ENCODE results near the gene TEX19. TPM values are rescaled to one million over a fixed set of nuclear protein-coding genes. Genes with fewer than 3 reads are reported as not detected.
"Not testable (repeated sequence)": the region's sequence is repeated elsewhere in the genome, so short reads cannot be mapped to it uniquely, and the experiment has no call there.

The TEX19 gene
- total RNA-seq, 6 experiments from 2014 or later = 0.10 to 0.14 TPM; not detected in 4

DNA sequence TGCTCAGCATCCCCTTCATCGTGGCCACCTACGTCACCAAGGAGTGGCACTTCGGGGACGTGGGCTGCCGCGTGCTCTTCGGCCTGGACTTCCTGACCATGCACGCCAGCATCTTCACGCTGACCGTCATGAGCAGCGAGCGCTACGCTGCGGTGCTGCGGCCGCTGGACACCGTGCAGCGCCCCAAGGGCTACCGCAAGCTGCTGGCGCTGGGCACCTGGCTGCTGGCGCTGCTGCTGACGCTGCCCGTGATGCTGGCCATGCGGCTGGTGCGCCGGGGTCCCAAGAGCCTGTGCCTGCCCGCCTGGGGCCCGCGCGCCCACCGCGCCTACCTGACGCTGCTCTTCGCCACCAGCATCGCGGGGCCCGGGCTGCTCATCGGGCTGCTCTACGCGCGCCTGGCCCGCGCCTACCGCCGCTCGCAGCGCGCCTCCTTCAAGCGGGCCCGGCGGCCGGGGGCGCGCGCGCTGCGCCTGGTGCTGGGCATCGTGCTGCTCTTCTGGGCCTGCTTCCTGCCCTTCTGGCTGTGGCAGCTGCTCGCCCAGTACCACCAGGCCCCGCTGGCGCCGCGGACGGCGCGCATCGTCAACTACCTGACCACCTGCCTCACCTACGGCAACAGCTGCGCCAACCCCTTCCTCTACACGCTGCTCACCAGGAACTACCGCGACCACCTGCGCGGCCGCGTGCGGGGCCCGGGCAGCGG lies 15.7 kb downstream of the TEX19 start:
- Mint-ChIP-seq H3K9me3 (no peaks in the 10 kb centered on the region), H3K36me3 (ENCODE audit: low read depth) (no peaks in the 10 kb centered on the region), H3K4me3 (no peak overlapping the region), H3K27ac (no peak overlapping the region), H3K4me1 (ENCODE audit: low read depth) (peaks cover 1% of the 10 kb centered on the region; the same call in 1 of the 2 replicates), H3K27me3 (ENCODE audit: insufficient read depth) (peaks cover 39% of the 10 kb centered on the region)
- DNase-seq = no peak
- TF ChIP-seq, protein P1, sequence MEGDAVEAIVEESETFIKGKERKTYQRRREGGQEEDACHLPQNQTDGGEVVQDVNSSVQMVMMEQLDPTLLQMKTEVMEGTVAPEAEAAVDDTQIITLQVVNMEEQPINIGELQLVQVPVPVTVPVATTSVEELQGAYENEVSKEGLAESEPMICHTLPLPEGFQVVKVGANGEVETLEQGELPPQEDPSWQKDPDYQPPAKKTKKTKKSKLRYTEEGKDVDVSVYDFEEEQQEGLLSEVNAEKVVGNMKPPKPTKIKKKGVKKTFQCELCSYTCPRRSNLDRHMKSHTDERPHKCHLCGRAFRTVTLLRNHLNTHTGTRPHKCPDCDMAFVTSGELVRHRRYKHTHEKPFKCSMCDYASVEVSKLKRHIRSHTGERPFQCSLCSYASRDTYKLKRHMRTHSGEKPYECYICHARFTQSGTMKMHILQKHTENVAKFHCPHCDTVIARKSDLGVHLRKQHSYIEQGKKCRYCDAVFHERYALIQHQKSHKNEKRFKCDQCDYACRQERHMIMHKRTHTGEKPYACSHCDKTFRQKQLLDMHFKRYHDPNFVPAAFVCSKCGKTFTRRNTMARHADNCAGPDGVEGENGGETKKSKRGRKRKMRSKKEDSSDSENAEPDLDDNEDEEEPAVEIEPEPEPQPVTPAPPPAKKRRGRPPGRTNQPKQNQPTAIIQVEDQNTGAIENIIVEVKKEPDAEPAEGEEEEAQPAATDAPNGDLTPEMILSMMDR (IDR thresholded peaks at IDR 0.05) = no peak

DNA sequence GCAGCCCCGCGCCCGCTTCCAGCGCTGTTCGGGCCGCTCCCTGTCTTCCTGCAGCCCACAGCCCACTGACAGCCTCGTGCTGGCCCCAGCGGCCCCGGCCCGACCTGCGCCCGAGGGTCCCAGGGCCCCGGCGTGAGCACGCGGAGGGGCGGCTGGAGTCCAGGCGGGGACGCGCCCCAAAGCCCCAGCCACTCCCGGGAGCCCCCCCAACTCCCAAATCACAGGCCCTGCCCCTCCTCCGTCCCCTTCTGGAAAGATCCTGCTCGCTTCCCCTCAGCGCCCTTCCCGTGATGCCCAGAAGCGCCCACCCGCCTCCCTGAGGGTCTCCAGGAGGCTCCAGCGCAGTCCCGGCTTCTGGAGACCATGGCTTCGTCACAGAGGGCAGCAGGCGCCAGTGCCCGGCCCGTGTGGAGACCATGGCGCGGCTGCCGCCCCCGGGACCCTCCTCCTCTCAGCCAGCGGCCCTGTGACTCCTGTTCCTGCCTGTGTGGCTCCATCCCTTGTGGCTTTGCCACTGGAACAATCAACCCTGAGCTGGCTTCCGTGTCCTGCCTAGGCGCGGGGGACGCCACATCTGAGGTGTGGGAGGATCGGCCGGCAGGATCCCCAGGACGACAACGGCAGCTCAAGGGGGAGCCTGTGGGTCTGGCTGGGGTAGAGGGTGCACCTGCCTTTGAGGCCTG lies 16.5 kb downstream of the TEX19 start:
- Mint-ChIP-seq H3K27ac (no peak overlapping the region), H3K4me1 (ENCODE audit: low read depth) (peaks cover 5% of the 10 kb centered on the region; the same call in 1 of the 2 replicates), H3K36me3 (ENCODE audit: low read depth) (no peaks in the 10 kb centered on the region), H3K27me3 (ENCODE audit: insufficient read depth) (peaks cover 38% of the 10 kb centered on the region), H3K9me3 (no peaks in the 10 kb centered on the region), H3K4me3 (no peak overlapping the region)
- TF ChIP-seq, protein P1 (IDR thresholded peaks at IDR 0.05) = no peak
- DNase-seq = no peak

DNA sequence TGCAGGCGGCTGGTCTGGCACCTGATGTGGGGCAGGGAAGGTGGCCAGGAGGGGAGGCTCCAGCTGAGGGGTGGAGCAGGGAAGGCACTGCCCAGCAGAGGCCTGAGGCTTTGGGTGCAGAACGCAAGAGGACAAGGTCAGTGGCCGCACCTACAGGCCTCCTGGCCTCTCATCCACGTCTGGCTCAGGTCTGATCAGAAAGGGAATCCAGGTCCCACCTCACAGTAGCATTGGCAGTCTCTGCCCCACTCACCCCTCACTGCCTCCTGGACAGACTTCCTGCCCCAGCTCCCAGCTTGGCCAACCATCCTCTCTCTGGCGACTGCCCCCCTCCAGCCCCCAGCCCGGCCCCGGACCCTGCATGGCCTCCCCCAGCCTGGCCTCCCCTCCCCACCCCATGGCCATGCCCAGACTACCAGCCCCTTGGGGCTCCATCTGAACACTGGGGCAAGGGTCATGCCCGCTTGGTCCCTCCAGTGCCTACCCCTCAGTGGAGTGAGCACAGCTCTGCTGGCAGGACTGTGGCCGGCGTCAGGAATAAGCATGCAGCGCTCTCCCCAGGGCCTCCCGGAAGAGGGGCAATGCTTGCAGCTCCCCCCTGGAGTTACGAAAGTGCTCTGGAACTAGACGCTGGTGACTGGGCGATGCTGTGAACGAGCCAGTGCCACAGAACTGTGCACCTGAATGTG lies 17.1 kb downstream of the TEX19 start:
- Mint-ChIP-seq H3K9me3 (no peaks in the 10 kb centered on the region), H3K4me1 (ENCODE audit: low read depth) (peaks cover 9% of the 10 kb centered on the region), H3K4me3 (no peak overlapping the region), H3K27me3 (ENCODE audit: insufficient read depth) (peaks cover 38% of the 10 kb centered on the region), H3K36me3 (ENCODE audit: low read depth) (no peaks in the 10 kb centered on the region), H3K27ac (no peak overlapping the region)
- TF ChIP-seq, protein P1 (IDR thresholded peaks at IDR 0.05) = no peak
- DNase-seq = no peak

DNA sequence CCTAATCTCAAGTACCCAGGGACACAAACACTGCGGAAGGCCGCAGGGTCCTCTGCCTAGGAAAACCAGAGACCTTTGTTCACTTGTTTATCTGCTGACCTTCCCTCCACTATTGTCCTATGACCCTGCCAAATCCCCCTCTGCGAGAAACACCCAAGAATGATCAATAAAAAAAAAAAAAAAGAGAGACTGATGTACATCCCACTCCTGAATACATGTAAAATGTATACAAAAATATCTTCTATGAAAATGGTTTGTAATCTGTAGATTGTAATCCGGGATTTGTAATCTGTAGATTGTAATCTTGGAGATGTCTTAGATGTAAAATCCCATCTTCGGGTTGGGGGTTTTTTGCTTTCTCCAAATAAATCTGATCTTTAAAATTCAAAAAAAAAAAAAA lies 18.2 kb downstream of the TEX19 start:
- H3K4me1 Mint-ChIP-seq (ENCODE audit: low read depth) = peaks cover 12% of the 10 kb centered on the region
- H3K9me3 Mint-ChIP-seq; H3K4me3 Mint-ChIP-seq; DNase-seq; H3K36me3 Mint-ChIP-seq (ENCODE audit: low read depth); H3K27ac Mint-ChIP-seq: not testable (repeated sequence)
- H3K27me3 Mint-ChIP-seq (ENCODE audit: insufficient read depth) = peaks cover 42% of the 10 kb centered on the region

DNA sequence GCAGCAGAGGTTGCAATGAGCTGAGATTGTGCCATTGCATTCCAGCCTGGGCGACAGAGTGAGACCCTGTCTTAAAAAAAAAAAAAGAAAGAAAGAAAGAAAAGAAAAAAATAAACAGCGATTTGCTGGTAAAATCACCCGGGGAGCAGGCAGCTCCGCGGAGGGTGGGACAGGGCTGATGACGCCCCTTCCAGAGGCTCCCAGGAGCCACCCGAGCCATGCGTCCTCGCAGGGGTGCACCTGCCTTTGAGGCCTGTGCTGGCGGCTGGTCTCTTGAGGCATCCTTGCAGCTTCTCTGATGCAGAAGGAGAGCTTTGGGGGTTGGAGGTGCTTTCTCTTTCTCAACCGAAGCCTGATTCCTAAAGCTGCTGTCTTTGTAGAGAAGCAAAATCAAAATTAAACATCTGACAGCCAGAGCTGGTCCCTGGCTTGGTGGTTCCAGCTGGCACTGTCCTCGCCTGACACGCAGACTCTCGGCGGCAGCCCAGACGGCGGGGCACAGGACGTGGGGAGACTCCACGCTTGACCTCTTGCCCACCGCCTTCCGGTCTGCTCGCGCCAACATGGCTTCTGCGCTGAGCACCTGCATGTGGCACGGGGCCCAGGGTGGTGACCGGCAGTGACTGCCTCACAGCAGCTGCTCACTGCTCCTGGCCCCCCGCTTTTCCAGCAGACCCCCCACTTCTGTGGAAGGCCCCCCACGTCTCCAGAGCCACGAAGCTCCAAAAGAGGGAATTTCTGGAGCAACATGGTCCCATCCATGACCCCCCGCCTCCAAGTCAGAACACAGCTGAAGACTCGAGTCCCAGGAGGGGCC lies 19.1 kb downstream of the TEX19 start:
- no peak overlapping the region for H3K27ac Mint-ChIP-seq
- no peak overlapping the region for H3K4me3 Mint-ChIP-seq
- TF ChIP-seq, protein P1 (IDR thresholded peaks at IDR 0.05) = no peak
- peaks cover 34% of the 10 kb centered on the region for H3K27me3 Mint-ChIP-seq (ENCODE audit: insufficient read depth)
- no peaks in the 10 kb centered on the region for H3K36me3 Mint-ChIP-seq (ENCODE audit: low read depth)
- H3K4me1 Mint-ChIP-seq (ENCODE audit: low read depth) = peaks cover 12% of the 10 kb centered on the region
- no peaks in the 10 kb centered on the region for H3K9me3 Mint-ChIP-seq
- no peak for DNase-seq

Data from HFFc6 (cell line).